ENCODE measurements around the gene IL22.

Gene IL22

GRCh38 chr12:68207276-68207675 lies 46.1 kb downstream of the IL22 start:
- Histone ChIP-seq H2BK5ac (ENCODE audit: low read depth, low read length, poor library complexity) (no peak overlapping the region), H3K79me1 (ENCODE audit: low read length) (no peaks in the 10 kb centered on the region), H3K4me2 (ENCODE audit: low read length) (no peak overlapping the region), H3K4me3 (ENCODE audit: low read depth, low read length) (no peak overlapping the region), H3K79me2 (ENCODE audit: control insufficient read depth, insufficient read depth, low read length, poor library complexity) (no peaks in the 10 kb centered on the region), H4K12ac (ENCODE audit: low read depth, low read length) (no peak overlapping the region), H2BK120ac (ENCODE audit: insufficient read depth, low read length, poor library complexity) (no peak overlapping the region), H2AK5ac (ENCODE audit: low read length) (no peak overlapping the region), H3K14ac (ENCODE audit: low read length) (no peak overlapping the region), H4K91ac (ENCODE audit: low read depth, low read length) (no peak overlapping the region), H2BK12ac (ENCODE audit: low read length) (no peak overlapping the region), H3K9ac (ENCODE audit: low read length) (no peak overlapping the region), H3K23ac (ENCODE audit: low read length) (no peak overlapping the region), H3K9me3 (ENCODE audit: insufficient read depth, low read depth, low read length) (no peaks in the 10 kb centered on the region), H2AFZ (ENCODE audit: insufficient read depth, low read length, poor library complexity) (no peak overlapping the region), H3K27ac (ENCODE audit: low read depth, low read length) (no peak overlapping the region), H3K18ac (ENCODE audit: low read length) (no peak overlapping the region), H3K4me1 (ENCODE audit: control insufficient read depth in 1 of 2, insufficient read depth in 2 of 2, low read length in 2 of 2) (no peaks in the 10 kb centered on the region), H3K4ac (ENCODE audit: low read depth, low read length) (no peak overlapping the region), H4K8ac (ENCODE audit: low read depth, low read length) (no peak overlapping the region), H3K36me3 (ENCODE audit: control insufficient read depth in 1 of 2, insufficient read depth in 2 of 2, low read length in 2 of 2) (no peaks in the 10 kb centered on the region), H3K27me3 (ENCODE audit: insufficient read depth, low read length) (no peaks in the 10 kb centered on the region)
- DNase-seq: no peak

- no peaks in the 10 kb centered on the region for H3K79me2 ChIP-seq (ENCODE audit: control insufficient read depth, insufficient read depth, low read length, poor library complexity)
- no peak overlapping the region for H2AK5ac ChIP-seq (ENCODE audit: low read length)
- H2BK120ac ChIP-seq (ENCODE audit: insufficient read depth, low read length, poor library complexity): no peak overlapping the region
- H3K9ac ChIP-seq (ENCODE audit: low read length): no peak overlapping the region
- no peak overlapping the region for H3K4ac ChIP-seq (ENCODE audit: low read depth, low read length)
- no peak overlapping the region for H3K27ac ChIP-seq (ENCODE audit: low read depth, low read length)
- WGBS (ENCODE audit: extremely low coverage, insufficient coverage, insufficient read length): no CpG with 5 or more reads among the region's 1 CpG
- no peak overlapping the region for H3K23ac ChIP-seq (ENCODE audit: low read length)
- H4K8ac ChIP-seq (ENCODE audit: low read depth, low read length): no peak overlapping the region
- no peaks in the 10 kb centered on the region for H3K9me3 ChIP-seq (ENCODE audit: insufficient read depth, low read depth, low read length)
- H3K27me3 ChIP-seq (ENCODE audit: insufficient read depth, low read length): no peaks in the 10 kb centered on the region
- no peak overlapping the region for H2BK5ac ChIP-seq (ENCODE audit: low read depth, low read length, poor library complexity)
- no peak for DNase-seq
- H3K4me2 ChIP-seq (ENCODE audit: low read length): no peak overlapping the region
- no peak overlapping the region for H3K18ac ChIP-seq (ENCODE audit: low read length)
- no peaks in the 10 kb centered on the region for H3K79me1 ChIP-seq (ENCODE audit: low read length)
- no peaks in the 10 kb centered on the region for H3K4me1 ChIP-seq (ENCODE audit: control insufficient read depth in 1 of 2, insufficient read depth in 2 of 2, low read length in 2 of 2)
- H3K4me3 ChIP-seq (ENCODE audit: low read depth, low read length): no peak overlapping the region
- H4K91ac ChIP-seq (ENCODE audit: low read depth, low read length): no peak overlapping the region
- no peak overlapping the region for H4K12ac ChIP-seq (ENCODE audit: low read depth, low read length)
- H2BK12ac ChIP-seq (ENCODE audit: low read length): no peak overlapping the region
- H3K14ac ChIP-seq (ENCODE audit: low read length): no peak overlapping the region
- no peaks in the 10 kb centered on the region for H3K36me3 ChIP-seq (ENCODE audit: control insufficient read depth in 1 of 2, insufficient read depth in 2 of 2, low read length in 2 of 2)
- H2AFZ ChIP-seq (ENCODE audit: insufficient read depth, low read length, poor library complexity): no peak overlapping the region
Observed at GRCh38 chr12:68206446-68206845, 47.0 kb downstream of the IL22 start.

- no peaks in the 10 kb centered on the region for H3K79me2 ChIP-seq (ENCODE audit: control insufficient read depth, insufficient read depth, low read length, poor library complexity)
- H2AK5ac ChIP-seq (ENCODE audit: low read length): no peak overlapping the region
- no peak overlapping the region for H3K18ac ChIP-seq (ENCODE audit: low read length)
- no peak overlapping the region for H2BK120ac ChIP-seq (ENCODE audit: insufficient read depth, low read length, poor library complexity)
- H3K4ac ChIP-seq (ENCODE audit: low read depth, low read length): no peak overlapping the region
- H3K9me3 ChIP-seq (ENCODE audit: insufficient read depth, low read depth, low read length): no peaks in the 10 kb centered on the region
- H2BK5ac ChIP-seq (ENCODE audit: low read depth, low read length, poor library complexity): no peak overlapping the region
- no peak overlapping the region for H3K4me2 ChIP-seq (ENCODE audit: low read length)
- H3K4me3 ChIP-seq (ENCODE audit: low read depth, low read length): no peak overlapping the region
- no peak for DNase-seq
- H4K91ac ChIP-seq (ENCODE audit: low read depth, low read length): no peak overlapping the region
- no CpG with 5 or more reads among the region's 5 CpGs for WGBS (ENCODE audit: extremely low coverage, insufficient coverage, insufficient read length)
- no peak overlapping the region for H3K14ac ChIP-seq (ENCODE audit: low read length)
- no peak overlapping the region for H3K9ac ChIP-seq (ENCODE audit: low read length)
- no peak overlapping the region for H3K27ac ChIP-seq (ENCODE audit: low read depth, low read length)
- no peak overlapping the region for H3K23ac ChIP-seq (ENCODE audit: low read length)
- H2AFZ ChIP-seq (ENCODE audit: insufficient read depth, low read length, poor library complexity): no peak overlapping the region
- no peaks in the 10 kb centered on the region for H3K79me1 ChIP-seq (ENCODE audit: low read length)
- H4K8ac ChIP-seq (ENCODE audit: low read depth, low read length): no peak overlapping the region
- H3K27me3 ChIP-seq (ENCODE audit: insufficient read depth, low read length): no peaks in the 10 kb centered on the region
- H3K4me1 ChIP-seq (ENCODE audit: control insufficient read depth in 1 of 2, insufficient read depth in 2 of 2, low read length in 2 of 2): no peaks in the 10 kb centered on the region
- H3K36me3 ChIP-seq (ENCODE audit: control insufficient read depth in 1 of 2, insufficient read depth in 2 of 2, low read length in 2 of 2): no peaks in the 10 kb centered on the region
- H2BK12ac ChIP-seq (ENCODE audit: low read length): no peak overlapping the region
- H4K12ac ChIP-seq (ENCODE audit: low read depth, low read length): no peak overlapping the region
Observed at GRCh38 chr12:68203460-68203875, 49.9 kb downstream of the IL22 start.

- no peak overlapping the region for H3K9ac ChIP-seq (ENCODE audit: low read length)
- no peak overlapping the region for H2AFZ ChIP-seq (ENCODE audit: insufficient read depth, low read length, poor library complexity)
- DNase-seq: no peak
- no peak overlapping the region for H3K4ac ChIP-seq (ENCODE audit: low read depth, low read length)
- H2AK5ac ChIP-seq (ENCODE audit: low read length): no peak overlapping the region
- no peaks in the 10 kb centered on the region for H3K79me1 ChIP-seq (ENCODE audit: low read length)
- H4K12ac ChIP-seq (ENCODE audit: low read depth, low read length): no peak overlapping the region
- H4K8ac ChIP-seq (ENCODE audit: low read depth, low read length): no peak overlapping the region
- H2BK120ac ChIP-seq (ENCODE audit: insufficient read depth, low read length, poor library complexity): no peak overlapping the region
- H3K36me3 ChIP-seq (ENCODE audit: control insufficient read depth in 1 of 2, insufficient read depth in 2 of 2, low read length in 2 of 2): no peaks in the 10 kb centered on the region
- no peak overlapping the region for H3K18ac ChIP-seq (ENCODE audit: low read length)
- no peaks in the 10 kb centered on the region for H3K79me2 ChIP-seq (ENCODE audit: control insufficient read depth, insufficient read depth, low read length, poor library complexity)
- no peak overlapping the region for H3K23ac ChIP-seq (ENCODE audit: low read length)
- no peak overlapping the region for H3K27ac ChIP-seq (ENCODE audit: low read depth, low read length)
- H3K4me3 ChIP-seq (ENCODE audit: low read depth, low read length): no peak overlapping the region
- no peaks in the 10 kb centered on the region for H3K9me3 ChIP-seq (ENCODE audit: insufficient read depth, low read depth, low read length)
- no peak overlapping the region for H2BK12ac ChIP-seq (ENCODE audit: low read length)
- no peak overlapping the region for H3K4me2 ChIP-seq (ENCODE audit: low read length)
- no CpG with 5 or more reads among the region's 2 CpGs for WGBS (ENCODE audit: extremely low coverage, insufficient coverage, insufficient read length)
- H3K4me1 ChIP-seq (ENCODE audit: control insufficient read depth in 1 of 2, insufficient read depth in 2 of 2, low read length in 2 of 2): no peaks in the 10 kb centered on the region
- H4K91ac ChIP-seq (ENCODE audit: low read depth, low read length): no peak overlapping the region
- no peaks in the 10 kb centered on the region for H3K27me3 ChIP-seq (ENCODE audit: insufficient read depth, low read length)
- H2BK5ac ChIP-seq (ENCODE audit: low read depth, low read length, poor library complexity): no peak overlapping the region
- no peak overlapping the region for H3K14ac ChIP-seq (ENCODE audit: low read length)
Observed at GRCh38 chr12:68200854-68201253, 52.5 kb downstream of the IL22 start.
